Measurements from ENCODE around the gene LIN7A.
"Not testable (repeated sequence)": the region's sequence is repeated elsewhere in the genome, so short reads cannot be mapped to it uniquely, and the experiment has no call there.

Gene LIN7A

DNA sequence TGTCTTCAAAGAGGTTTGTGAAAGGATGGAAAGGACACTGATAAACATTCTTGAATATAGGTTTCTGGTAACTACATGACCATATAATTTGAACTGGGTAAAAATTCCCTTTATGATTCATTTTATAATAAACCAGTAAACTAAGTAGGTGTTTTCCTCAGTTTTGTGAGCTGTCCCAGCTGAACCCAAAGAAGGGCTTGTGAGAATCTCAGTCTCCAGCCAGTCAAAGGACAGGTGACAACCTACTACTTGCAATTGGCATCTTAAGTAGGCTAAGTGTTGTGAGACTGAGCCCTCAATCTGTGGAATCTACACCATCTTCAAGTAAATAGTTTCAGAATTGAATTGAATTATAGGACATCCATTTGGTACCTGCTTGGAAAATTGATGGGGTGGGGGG lies 145.9 kb downstream of the LIN7A start:
- H2AFZ ChIP-seq (ENCODE audit: low read depth): no peak overlapping the region
- H4K20me1 ChIP-seq (ENCODE audit: insufficient read depth): no peaks in the 10 kb centered on the region
- peaks cover 3% of the 10 kb centered on the region for H3K4me1 ChIP-seq (ENCODE audit: low read depth, poor library complexity, severe bottlenecking)
- no peak overlapping the region for H3K27ac ChIP-seq
- H3K4me2 ChIP-seq: no peak overlapping the region
- no peak overlapping the region for H3K4me3 ChIP-seq (IDR thresholded peaks at IDR 0.05; ENCODE audit: insufficient read depth, low read depth, low read length)
- no peaks in the 10 kb centered on the region for H3K79me2 ChIP-seq (ENCODE audit: insufficient read depth, low read depth)
- no peak overlapping the region for H3K9ac ChIP-seq
- H3K27me3 ChIP-seq (ENCODE audit: insufficient read depth, low read depth): no peaks in the 10 kb centered on the region
- no peaks in the 10 kb centered on the region for H3K36me3 ChIP-seq (ENCODE audit: insufficient read depth)
- TF ChIP-seq CTCF (conservative IDR thresholded peaks at IDR 0.05; ENCODE audit: low read depth, low read length): no peak

DNA sequence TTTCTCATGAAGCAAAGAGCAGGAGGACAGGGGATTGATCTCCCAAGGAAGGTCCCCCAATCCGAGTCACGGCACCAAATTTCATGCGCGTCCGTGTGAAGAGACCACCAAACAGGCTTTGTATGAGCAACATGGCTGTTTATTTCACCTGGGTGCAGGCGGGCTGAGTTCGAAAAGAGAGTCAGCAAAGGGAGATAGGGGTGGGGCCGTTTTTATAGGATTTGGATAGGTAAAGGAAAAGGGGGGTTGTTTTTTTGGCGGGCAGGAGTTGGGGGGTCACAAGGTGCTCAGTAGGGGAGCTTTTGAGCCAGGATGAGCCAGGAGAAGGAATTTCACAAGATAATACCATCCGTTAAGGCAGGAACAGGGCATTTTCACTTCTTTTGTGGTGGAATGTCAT lies 149.3 kb downstream of the LIN7A start:
- H3K9ac ChIP-seq; H3K4me2 ChIP-seq; H2AFZ ChIP-seq (ENCODE audit: low read depth); H3K27ac ChIP-seq; H3K79me2 ChIP-seq (ENCODE audit: insufficient read depth, low read depth); H3K27me3 ChIP-seq (ENCODE audit: insufficient read depth, low read depth); H3K4me1 ChIP-seq (ENCODE audit: low read depth, poor library complexity, severe bottlenecking); H3K36me3 ChIP-seq (ENCODE audit: insufficient read depth); H3K4me3 ChIP-seq (IDR thresholded peaks at IDR 0.05; ENCODE audit: insufficient read depth, low read depth, low read length); H4K20me1 ChIP-seq (ENCODE audit: insufficient read depth): not testable (repeated sequence)

DNA sequence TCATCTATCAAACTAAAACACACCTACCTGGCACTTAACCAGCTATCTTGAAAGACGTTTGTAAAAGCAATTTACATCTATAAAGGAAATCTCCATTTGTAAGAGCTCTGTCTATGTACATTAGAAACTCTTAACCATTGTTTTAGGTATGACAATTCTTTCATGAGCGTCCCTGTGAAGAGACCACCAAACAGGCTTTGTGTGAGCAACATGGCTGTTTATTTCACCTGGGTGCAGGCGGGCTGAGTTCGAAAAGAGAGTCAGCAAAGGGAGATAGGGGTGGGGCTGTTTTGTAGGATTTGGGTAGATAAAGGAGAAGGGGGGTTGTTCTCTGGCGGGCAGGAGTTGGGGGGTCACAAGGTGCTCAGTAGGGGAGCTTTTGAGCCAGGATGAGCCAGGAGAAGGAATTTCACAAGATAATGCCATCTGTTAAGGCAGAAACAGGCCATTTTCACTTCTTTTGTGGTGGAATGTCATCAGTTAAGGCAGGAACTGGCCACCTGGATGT lies 154.7 kb downstream of the LIN7A start:
- not testable (repeated sequence) for H3K79me2 ChIP-seq (ENCODE audit: insufficient read depth, low read depth); H2AFZ ChIP-seq (ENCODE audit: low read depth); H3K27me3 ChIP-seq (ENCODE audit: insufficient read depth, low read depth); H3K4me3 ChIP-seq (IDR thresholded peaks at IDR 0.05; ENCODE audit: insufficient read depth, low read depth, low read length); H4K20me1 ChIP-seq (ENCODE audit: insufficient read depth); H3K36me3 ChIP-seq (ENCODE audit: insufficient read depth); H3K9ac ChIP-seq; H3K4me2 ChIP-seq; H3K27ac ChIP-seq
- peaks cover 15% of the 10 kb centered on the region for H3K4me1 ChIP-seq (ENCODE audit: low read depth, poor library complexity, severe bottlenecking)

DNA sequence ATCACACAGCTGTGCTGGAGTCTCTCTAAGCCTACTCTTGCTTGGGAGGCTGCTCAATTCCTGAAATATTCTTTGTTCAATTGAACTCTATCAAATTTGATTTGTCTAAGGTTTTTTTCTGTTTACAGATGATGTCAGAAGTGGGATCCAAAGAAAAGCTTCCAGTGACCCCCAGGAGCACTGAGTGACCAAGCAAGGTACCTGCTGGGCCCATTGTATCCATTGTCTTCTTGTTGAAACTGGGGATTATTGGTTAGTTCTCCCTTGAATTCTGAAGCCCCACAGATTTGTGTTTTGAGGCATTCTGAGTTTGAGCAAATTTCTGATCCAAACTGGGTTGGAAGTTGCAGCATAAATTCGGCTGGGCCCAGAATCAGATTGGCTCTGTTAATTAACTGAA lies 156.4 kb downstream of the LIN7A start:
- no peak overlapping the region for H2AFZ ChIP-seq (ENCODE audit: low read depth)
- H4K20me1 ChIP-seq (ENCODE audit: insufficient read depth): no peaks in the 10 kb centered on the region
- no peak overlapping the region for H3K4me2 ChIP-seq
- no peak overlapping the region for H3K9ac ChIP-seq
- H3K27ac ChIP-seq: no peak overlapping the region
- no peak overlapping the region for H3K4me3 ChIP-seq (IDR thresholded peaks at IDR 0.05; ENCODE audit: insufficient read depth, low read depth, low read length)
- no peak for TF ChIP-seq CTCF (conservative IDR thresholded peaks at IDR 0.05; ENCODE audit: low read depth, low read length)
- H3K79me2 ChIP-seq (ENCODE audit: insufficient read depth, low read depth): no peaks in the 10 kb centered on the region
- H3K36me3 ChIP-seq (ENCODE audit: insufficient read depth): no peaks in the 10 kb centered on the region
- H3K27me3 ChIP-seq (ENCODE audit: insufficient read depth, low read depth): no peaks in the 10 kb centered on the region
- H3K4me1 ChIP-seq (ENCODE audit: low read depth, poor library complexity, severe bottlenecking): peaks cover 30% of the 10 kb centered on the region

- Histone ChIP-seq H3K27ac (no peak overlapping the region), H4K20me1 (ENCODE audit: insufficient read depth) (no peaks in the 10 kb centered on the region)
Measured at GRCh38 chr12:80780746-80781145, 157.0 kb downstream of the LIN7A start.

More at GRCh38 chr12:80780746-80781145, 157.0 kb downstream of the LIN7A start:
- peaks cover 30% of the 10 kb centered on the region for H3K4me1 ChIP-seq (ENCODE audit: low read depth, poor library complexity, severe bottlenecking)
- H3K27me3 ChIP-seq (ENCODE audit: insufficient read depth, low read depth): no peaks in the 10 kb centered on the region
- H2AFZ ChIP-seq (ENCODE audit: low read depth): no peak overlapping the region
- no peak overlapping the region for H3K9ac ChIP-seq
- H3K36me3 ChIP-seq (ENCODE audit: insufficient read depth): no peaks in the 10 kb centered on the region
- TF ChIP-seq CTCF (conservative IDR thresholded peaks at IDR 0.05; ENCODE audit: low read depth, low read length): no peak
- H3K79me2 ChIP-seq (ENCODE audit: insufficient read depth, low read depth): no peaks in the 10 kb centered on the region
- no peak overlapping the region for H3K4me3 ChIP-seq (IDR thresholded peaks at IDR 0.05; ENCODE audit: insufficient read depth, low read depth, low read length)
- H3K4me2 ChIP-seq: no peak overlapping the region
